SK-N-SH (cell line): ENCODE measurements around the gene KRT3. TPM values are rescaled to one million over a fixed set of nuclear protein-coding genes. Genes with fewer than 3 reads are reported as not detected.

ENCODE experiments used
- CTCF ChIA-PET: fragments of 300-600, 350-600 bp; formaldehyde crosslinking; extraction: SDS; loops from one replicate; lab custom pipeline; 2021; lab: Yijun Ruan, JAX
- POLR2A ChIA-PET: fragments of 350-600 bp; sonication (Branson Sonifier 250); formaldehyde crosslinking; extraction: SDS; loops from one replicate; lab custom pipeline; 2020; ENCODE audit warnings: antibody characterized with exemption, inconsistent platforms; lab: Yijun Ruan, JAX
- DNase-seq: peaks from one replicate; pipeline ENCODE4 v3.0.0; 2012
- H2AFZ ChIP-seq: fragments of 200-600 bp; sonication (generic); 2 replicates; pipeline ENCODE4 v1.8.1; 2016; ENCODE audit warnings: antibody characterized with exemption, mild to moderate bottlenecking, low read depth
- H3F3A ChIP-seq: fragments of 200-600 bp; sonication (generic); replicated peaks from 2 replicates; pipeline ENCODE3; 2016; ENCODE audit warnings: antibody characterized with exemption, mild to moderate bottlenecking; ENCODE audit not compliant: insufficient read depth
- H3K27ac ChIP-seq, 2 experiments: fragments of 200-500 bp in 1 of 2; fragments of 200-600 bp in 1 of 2; sonication (Bioruptor generic) in 1 of 2; sonication (generic), shearing (Covaris generic) in 1 of 2; 2 replicates each; pipeline versions ENCODE4 v1.5.1 to v1.6.1; 2014 to 2016; ENCODE audit warnings: low read depth in 2 of 2, inconsistent platforms in 1 of 2, low read length in 1 of 2, mild to moderate bottlenecking in 1 of 2, mixed read lengths in 1 of 2
- H3K27me3 ChIP-seq: fragments of 200-600 bp; sonication (generic), shearing (Covaris generic); 2 replicates; pipeline ENCODE4 v1.6.1; 2016; ENCODE audit warnings: mixed run types; ENCODE audit not compliant: insufficient read depth
- H3K36me3 ChIP-seq, 2 experiments: fragments of 200-500 bp in 1 of 2; fragments of 200-600 bp in 1 of 2; sonication (Bioruptor generic) in 1 of 2; sonication (generic) in 1 of 2; replicated peaks in 1 of 2; 2 replicates each; pipeline versions ENCODE3 to v1.5.1; 2014 to 2016; ENCODE audit warnings: low read length in 1 of 2, mild to moderate bottlenecking in 1 of 2; ENCODE audit not compliant: insufficient read depth in 2 of 2, control insufficient read depth in 1 of 2
- H3K4me1 ChIP-seq, 2 experiments: fragments of 200-500 bp in 1 of 2; fragments of 200-600 bp in 1 of 2; sonication (Bioruptor generic) in 1 of 2; sonication (generic), shearing (Covaris generic) in 1 of 2; 2 replicates each; pipeline versions ENCODE4 v1.5.1 to v1.6.1; 2014 to 2016; ENCODE audit warnings: low read depth in 1 of 2, low read length in 1 of 2, mixed run types in 1 of 2; ENCODE audit not compliant: insufficient read depth in 2 of 2, control insufficient read depth in 1 of 2
- H3K4me2 ChIP-seq: fragments of 200-600 bp; sonication (generic), shearing (Covaris generic); 2 replicates; pipeline ENCODE4 v1.6.1; 2017; ENCODE audit warnings: mixed run types
- H3K4me3 ChIP-seq, 2 experiments: fragments of 200-500 bp in 1 of 2; fragments of 200-600 bp in 1 of 2; sonication (Bioruptor generic) in 1 of 2; sonication (generic), shearing (Covaris generic) in 1 of 2; 2 replicates each; pipeline versions ENCODE4 v1.5.1 to v1.8.1; 2014 to 2016; ENCODE audit warnings: low read depth in 2 of 2, inconsistent platforms in 1 of 2, low read length in 1 of 2, mild to moderate bottlenecking in 1 of 2, mixed read lengths in 1 of 2, moderate library complexity in 1 of 2
- H3K79me2 ChIP-seq: fragments of 200-600 bp; sonication (generic); 2 replicates; pipeline ENCODE4 v1.8.1; 2017; ENCODE audit warnings: mild to moderate bottlenecking; ENCODE audit not compliant: insufficient read depth
- H3K9ac ChIP-seq: fragments of 200-600 bp; sonication (generic); 2 replicates; pipeline ENCODE4 v1.6.1; 2017; ENCODE audit warnings: mixed run types
- H3K9me2 ChIP-seq: fragments of 200-600 bp; sonication (generic); 2 replicates; pipeline ENCODE4 v1.6.1; 2017; ENCODE audit warnings: mixed run types
- H3K9me3 ChIP-seq: fragments of 200-600 bp; sonication (generic); 2 replicates; pipeline ENCODE4 v1.6.1; 2017; ENCODE audit warnings: mixed run types, mild to moderate bottlenecking, moderate library complexity
- H4K20me1 ChIP-seq: fragments of 200-600 bp; sonication (generic); 2 replicates; pipeline ENCODE4 v1.6.1; 2017; ENCODE audit warnings: mild to moderate bottlenecking, mixed run types; ENCODE audit not compliant: insufficient read depth
- EP300 ChIP-seq, 2 experiments: IDR thresholded peaks; 2 replicates each; pipeline versions ENCODE4 v1.4.0 to v1.6.1; 2012; ENCODE audit warnings: borderline replicate concordance in 1 of 2, low read depth in 1 of 2, low read length in 1 of 2
- EZH2phosphoT487 ChIP-seq: fragments of 200-600 bp; sonication (generic); IDR thresholded peaks from 2 replicates; pipeline ENCODE4 v1.6.1; 2017; ENCODE audit warnings: low read depth, mixed run types, mild to moderate bottlenecking, antibody characterized with exemption, moderate library complexity, borderline replicate concordance
- FOSL2 ChIP-seq: IDR thresholded peaks from 2 replicates; pipeline ENCODE4 v1.4.0; 2012; ENCODE audit warnings: low read depth, mild to moderate bottlenecking, moderate library complexity, borderline replicate concordance
- FOXJ3 ChIP-seq: sonication (generic); formaldehyde crosslinking; IDR thresholded peaks from 2 replicates; pipeline ENCODE4 v1.5.1; 2020; ENCODE audit warnings: mild to moderate bottlenecking, missing genetic modification reagents
- FOXM1 ChIP-seq: IDR thresholded peaks from 2 replicates; pipeline ENCODE4 v1.4.0; 2012; ENCODE audit warnings: low read depth, mild to moderate bottlenecking
- GATA2 ChIP-seq: sonication (generic); formaldehyde crosslinking; IDR thresholded peaks from 2 replicates; pipeline ENCODE4 v1.5.0; 2020; ENCODE audit warnings: mild to moderate bottlenecking, missing genetic modification reagents
- NFIC ChIP-seq: IDR thresholded peaks from 2 replicates; pipeline ENCODE4 v1.4.0; 2012; ENCODE audit warnings: borderline replicate concordance
- NRF1 ChIP-seq: IDR thresholded peaks from 2 replicates; pipeline ENCODE4 v1.6.1; 2012; ENCODE audit warnings: low read depth, mild to moderate bottlenecking, low read length
- RAD21 ChIP-seq: IDR thresholded peaks from 2 replicates; pipeline ENCODE4 v1.6.1; 2012; ENCODE audit warnings: mild to moderate bottlenecking, low read length
- RCOR1 ChIP-seq: fragments of 150-350 bp; IDR thresholded peaks from 2 replicates; pipeline ENCODE4 v1.6.1; 2017; ENCODE audit warnings: antibody characterized with exemption, low read length
- RFX5 ChIP-seq: IDR thresholded peaks from 2 replicates; pipeline ENCODE4 v1.6.1; 2012; ENCODE audit warnings: mild to moderate bottlenecking, improper control_type of control experiment, low read length
- SMC3 ChIP-seq: IDR thresholded peaks from 2 replicates; pipeline ENCODE4 v1.6.1; 2012; ENCODE audit warnings: low read depth, low read length, improper control_type of control experiment
- TAF1 ChIP-seq: IDR thresholded peaks from 2 replicates; pipeline ENCODE4 v1.6.1; 2012; ENCODE audit warnings: low read depth, mild to moderate bottlenecking, low read length, moderate library complexity, borderline replicate concordance
- TCF12 ChIP-seq: IDR thresholded peaks from 2 replicates; pipeline ENCODE4 v1.4.0; 2012
- WGBS: methylation state at CpG from one replicate; pipeline ENCODE4 v1.1.6; 2017; ENCODE audit warnings: low lambda C conversion rate; 5-methylcytosine and 5-hydroxymethylcytosine counted together
- polyA plus RNA-seq, 3 experiments: library from polyadenylated mRNA; depleted of rRNA; stranded (reverse); fragments of >200 nt; gene quantifications; 2 replicates each; pipeline ENCODE4 v1.2.3, GENCODE V29; 2012
- TF ChIP-seq, protein P1 (sequence below): IDR thresholded peaks from 2 replicates; pipeline ENCODE4; 2012
- TF ChIP-seq, protein P2 (sequence below): IDR thresholded peaks from 2 replicates; pipeline ENCODE4 v1.4.0; 2012; ENCODE audit warnings: low read depth, borderline replicate concordance
- TF ChIP-seq, protein P3 (sequence below): fragments of 200-600 bp; sonication (generic); IDR thresholded peaks from 2 replicates; pipeline ENCODE4 v1.6.1; 2017; ENCODE audit warnings: antibody characterized with exemption, mild to moderate bottlenecking, moderate library complexity
- TF ChIP-seq, protein P4 (sequence below): IDR thresholded peaks from 2 replicates; pipeline ENCODE4 v1.4.0; 2012; ENCODE audit warnings: low read depth
- TF ChIP-seq, protein P5 (sequence below): fragments of 150-350 bp; IDR thresholded peaks from 2 replicates; pipeline ENCODE4 v1.6.1; 2016; ENCODE audit warnings: mild to moderate bottlenecking, low read depth, low read length

Gene KRT3
- polyA plus RNA-seq, 1 of the 3 experiments (the other 2 are of a cell fraction) = not detected

DNA sequence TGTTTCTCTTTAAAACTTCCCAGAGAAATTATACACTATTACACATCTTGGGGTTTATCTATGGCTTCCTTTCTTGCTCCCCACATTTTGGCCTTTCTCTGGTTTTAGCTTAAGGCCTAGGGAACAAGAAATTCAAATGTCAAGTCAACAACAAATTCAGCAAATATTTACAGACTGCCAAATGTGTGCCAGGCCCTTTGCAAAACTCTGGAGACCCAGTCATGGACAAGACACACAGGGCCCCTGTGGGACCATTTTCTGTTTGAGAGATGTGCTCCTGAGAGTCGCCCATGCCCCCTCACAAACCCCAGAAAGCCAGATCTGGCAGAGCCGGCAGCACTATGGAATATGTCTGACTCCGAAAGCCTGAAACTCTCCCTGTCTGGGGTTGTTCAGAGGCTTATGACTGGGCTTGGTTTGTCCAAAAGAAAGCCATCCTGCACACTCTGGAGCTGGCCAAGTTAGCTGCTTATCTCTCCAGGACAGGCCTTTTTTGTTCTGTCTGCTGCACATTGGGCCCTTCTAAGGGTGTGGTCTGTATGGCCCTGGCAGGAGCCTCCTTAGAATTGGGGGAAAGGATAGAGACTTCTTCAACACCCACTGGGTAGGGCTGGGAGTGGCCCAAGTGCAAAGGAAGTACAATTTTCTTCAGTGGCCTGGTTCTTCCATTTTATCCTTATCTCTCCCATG lies 1.1 kb upstream of the KRT3 start:
- POLR2A ChIA-PET = no interaction called here
- Histone ChIP-seq H3K9me3 (no peaks in the 10 kb centered on the region), H4K20me1 (no peaks in the 10 kb centered on the region), H3K4me2 (no peak overlapping the region), H3K4me3 (no peak overlapping the region), H3K27me3 (peaks cover 9% of the 10 kb centered on the region; the same call in 1 of the 2 replicates), H2AFZ (no peak overlapping the region), H3K27ac (no peak overlapping the region), H3K9me2 (no peaks in the 10 kb centered on the region), H3F3A (peaks cover 3% of the 10 kb centered on the region), H3K79me2 (no peaks in the 10 kb centered on the region), H3K36me3 (no peaks in the 10 kb centered on the region), H3K4me1 (no peaks in the 10 kb centered on the region), H3K9ac (no peak overlapping the region)
- CTCF ChIA-PET = interaction anchor here (1.0 kb wide), 1 partner anchor 82 kb away, joined by 4 read pairs; no protein-coding TSS in a partner anchor
- WGBS = 30% methylated on average over 2 of the region's 3 CpGs
- DNase-seq = no peak
- TF ChIP-seq RFX5 (no peak), FOXJ3 (CRISPR knock-in tag) (no peak), SMC3 (no peak), FOXM1 (no peak), FOSL2 (no peak), GATA2 (CRISPR knock-in tag) (no peak), RAD21 (no peak), TAF1 (no peak), EP300 (IDR thresholded peaks at IDR 0.05; ENCODE audit: borderline replicate concordance in 1 of 2, low read depth in 1 of 2, low read length in 1 of 2) (no peak), RCOR1 (no peak), NRF1 (no peak), NFIC (no peak), TCF12 (no peak), EZH2phosphoT487 (no peak)
- TF ChIP-seq, protein P1, sequence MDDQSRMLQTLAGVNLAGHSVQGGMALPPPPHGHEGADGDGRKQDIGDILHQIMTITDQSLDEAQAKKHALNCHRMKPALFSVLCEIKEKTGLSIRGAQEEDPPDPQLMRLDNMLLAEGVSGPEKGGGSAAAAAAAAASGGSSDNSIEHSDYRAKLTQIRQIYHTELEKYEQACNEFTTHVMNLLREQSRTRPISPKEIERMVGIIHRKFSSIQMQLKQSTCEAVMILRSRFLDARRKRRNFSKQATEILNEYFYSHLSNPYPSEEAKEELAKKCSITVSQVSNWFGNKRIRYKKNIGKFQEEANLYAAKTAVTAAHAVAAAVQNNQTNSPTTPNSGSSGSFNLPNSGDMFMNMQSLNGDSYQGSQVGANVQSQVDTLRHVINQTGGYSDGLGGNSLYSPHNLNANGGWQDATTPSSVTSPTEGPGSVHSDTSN = no peak
- TF ChIP-seq, protein P2, sequence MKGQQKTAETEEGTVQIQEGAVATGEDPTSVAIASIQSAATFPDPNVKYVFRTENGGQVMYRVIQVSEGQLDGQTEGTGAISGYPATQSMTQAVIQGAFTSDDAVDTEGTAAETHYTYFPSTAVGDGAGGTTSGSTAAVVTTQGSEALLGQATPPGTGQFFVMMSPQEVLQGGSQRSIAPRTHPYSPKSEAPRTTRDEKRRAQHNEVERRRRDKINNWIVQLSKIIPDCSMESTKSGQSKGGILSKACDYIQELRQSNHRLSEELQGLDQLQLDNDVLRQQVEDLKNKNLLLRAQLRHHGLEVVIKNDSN = no peak
- TF ChIP-seq, protein P3, sequence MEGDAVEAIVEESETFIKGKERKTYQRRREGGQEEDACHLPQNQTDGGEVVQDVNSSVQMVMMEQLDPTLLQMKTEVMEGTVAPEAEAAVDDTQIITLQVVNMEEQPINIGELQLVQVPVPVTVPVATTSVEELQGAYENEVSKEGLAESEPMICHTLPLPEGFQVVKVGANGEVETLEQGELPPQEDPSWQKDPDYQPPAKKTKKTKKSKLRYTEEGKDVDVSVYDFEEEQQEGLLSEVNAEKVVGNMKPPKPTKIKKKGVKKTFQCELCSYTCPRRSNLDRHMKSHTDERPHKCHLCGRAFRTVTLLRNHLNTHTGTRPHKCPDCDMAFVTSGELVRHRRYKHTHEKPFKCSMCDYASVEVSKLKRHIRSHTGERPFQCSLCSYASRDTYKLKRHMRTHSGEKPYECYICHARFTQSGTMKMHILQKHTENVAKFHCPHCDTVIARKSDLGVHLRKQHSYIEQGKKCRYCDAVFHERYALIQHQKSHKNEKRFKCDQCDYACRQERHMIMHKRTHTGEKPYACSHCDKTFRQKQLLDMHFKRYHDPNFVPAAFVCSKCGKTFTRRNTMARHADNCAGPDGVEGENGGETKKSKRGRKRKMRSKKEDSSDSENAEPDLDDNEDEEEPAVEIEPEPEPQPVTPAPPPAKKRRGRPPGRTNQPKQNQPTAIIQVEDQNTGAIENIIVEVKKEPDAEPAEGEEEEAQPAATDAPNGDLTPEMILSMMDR = no peak
- TF ChIP-seq, protein P4, sequence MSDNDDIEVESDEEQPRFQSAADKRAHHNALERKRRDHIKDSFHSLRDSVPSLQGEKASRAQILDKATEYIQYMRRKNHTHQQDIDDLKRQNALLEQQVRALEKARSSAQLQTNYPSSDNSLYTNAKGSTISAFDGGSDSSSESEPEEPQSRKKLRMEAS = no peak
- TF ChIP-seq, protein P5, sequence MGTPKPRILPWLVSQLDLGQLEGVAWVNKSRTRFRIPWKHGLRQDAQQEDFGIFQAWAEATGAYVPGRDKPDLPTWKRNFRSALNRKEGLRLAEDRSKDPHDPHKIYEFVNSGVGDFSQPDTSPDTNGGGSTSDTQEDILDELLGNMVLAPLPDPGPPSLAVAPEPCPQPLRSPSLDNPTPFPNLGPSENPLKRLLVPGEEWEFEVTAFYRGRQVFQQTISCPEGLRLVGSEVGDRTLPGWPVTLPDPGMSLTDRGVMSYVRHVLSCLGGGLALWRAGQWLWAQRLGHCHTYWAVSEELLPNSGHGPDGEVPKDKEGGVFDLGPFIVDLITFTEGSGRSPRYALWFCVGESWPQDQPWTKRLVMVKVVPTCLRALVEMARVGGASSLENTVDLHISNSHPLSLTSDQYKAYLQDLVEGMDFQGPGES = no peak
